RWPE2 (cell line): ENCODE measurements around the gene AGR2.

Experiments used
- ATAC-seq: fragments of 200-7000 bp; cut with Tn5 transposase; 3 replicates; pipeline ENCODE4 v1.9.1; 2021; ENCODE audit warnings: low read depth
- DNase-seq: peaks from one replicate; pipeline ENCODE4 v3.0.0-alpha.2; 2020; ENCODE audit warnings: low spot score
- H3K27ac ChIP-seq: fragments of 450-650 bp; 2 replicates; pipeline ENCODE4 v1.5.1; 2017; ENCODE audit warnings: mild to moderate bottlenecking; ENCODE audit not compliant: poor library complexity, severe bottlenecking
- H3K27me3 ChIP-seq: fragments of 250-450 bp; sonication (Bioruptor Pico); 2 replicates; pipeline ENCODE4 v1.5.1; 2021; ENCODE audit warnings: mild to moderate bottlenecking, moderate library complexity; ENCODE audit not compliant: insufficient read depth, poor library complexity, severe bottlenecking
- H3K36me3 ChIP-seq: fragments of 250-450 bp; sonication (Bioruptor Pico); 2 replicates; pipeline ENCODE4 v1.5.1; 2020; ENCODE audit warnings: low read depth, mild to moderate bottlenecking, moderate library complexity
- H3K4me1 ChIP-seq: fragments of 250-450 bp; sonication (Bioruptor Pico); 2 replicates; pipeline ENCODE4 v1.5.1; 2021; ENCODE audit warnings: mild to moderate bottlenecking, moderate library complexity; ENCODE audit not compliant: insufficient read depth, poor library complexity, severe bottlenecking
- H3K4me3 ChIP-seq: fragments of 250-450 bp; sonication (Bioruptor Pico); 2 replicates; pipeline ENCODE4 v1.5.1; 2021; ENCODE audit warnings: mild to moderate bottlenecking, moderate library complexity; ENCODE audit not compliant: severe bottlenecking
- H3K9me3 ChIP-seq: fragments of 250-450 bp; sonication (Bioruptor Pico); 2 replicates; pipeline ENCODE4 v1.5.1; 2021; ENCODE audit warnings: mild to moderate bottlenecking, moderate library complexity; ENCODE audit not compliant: severe bottlenecking
- TF ChIP-seq, protein P1 (sequence below): fragments of 450-650 bp; IDR thresholded peaks from one replicate; pipeline ENCODE4 v1.5.1; 2017; ENCODE audit warnings: mild to moderate bottlenecking, moderate library complexity; ENCODE audit not compliant: poor library complexity, severe bottlenecking

Gene AGR2

DNA sequence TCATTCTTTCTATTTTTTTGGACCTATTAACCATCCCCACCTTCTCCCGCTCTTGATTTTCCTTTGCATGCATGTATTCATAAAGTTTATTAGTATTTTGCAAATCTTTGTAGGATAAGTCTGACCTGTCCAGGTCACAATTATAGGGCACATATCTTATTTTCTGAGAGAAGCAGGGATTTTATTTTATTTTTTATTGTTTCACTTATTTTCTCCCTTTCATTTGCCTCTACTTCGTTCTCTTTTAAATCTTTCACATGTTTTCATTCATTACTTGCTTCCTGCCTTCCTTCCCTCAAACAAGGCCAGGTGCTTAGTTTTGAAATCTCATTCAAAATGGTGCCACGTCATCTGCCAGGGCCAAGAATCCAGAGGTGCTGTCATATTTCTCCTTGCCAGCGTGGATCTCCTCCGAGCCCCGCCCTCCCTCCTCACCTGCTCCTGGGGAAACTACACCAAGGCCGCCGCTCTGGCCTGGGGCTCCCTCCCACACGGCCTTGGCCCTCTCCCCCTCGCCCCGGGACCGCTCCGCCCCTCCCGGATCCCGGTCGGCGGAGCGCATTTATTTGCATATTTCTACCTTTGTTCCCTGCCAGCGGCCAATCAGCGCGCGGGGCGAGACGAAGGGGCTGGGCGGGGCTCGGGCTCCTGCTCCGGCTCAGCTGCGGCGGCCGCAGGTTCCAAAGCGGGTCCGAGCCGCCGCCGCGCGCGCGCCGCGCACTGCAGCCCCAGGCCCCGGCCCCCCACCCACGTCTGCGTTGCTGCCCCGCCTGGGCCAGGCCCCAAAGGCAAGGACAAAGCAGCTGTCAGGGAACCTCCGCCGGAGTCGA lies 51.5 kb downstream of the AGR2 start, which contains the start of gene TSPAN13:
Gene TSPAN13, plus strand, starts transcription at position 654 of the 830 bp plus-strand sequence. CDS start 213 bp downstream, outside the sequence.
- TF ChIP-seq, protein P1, sequence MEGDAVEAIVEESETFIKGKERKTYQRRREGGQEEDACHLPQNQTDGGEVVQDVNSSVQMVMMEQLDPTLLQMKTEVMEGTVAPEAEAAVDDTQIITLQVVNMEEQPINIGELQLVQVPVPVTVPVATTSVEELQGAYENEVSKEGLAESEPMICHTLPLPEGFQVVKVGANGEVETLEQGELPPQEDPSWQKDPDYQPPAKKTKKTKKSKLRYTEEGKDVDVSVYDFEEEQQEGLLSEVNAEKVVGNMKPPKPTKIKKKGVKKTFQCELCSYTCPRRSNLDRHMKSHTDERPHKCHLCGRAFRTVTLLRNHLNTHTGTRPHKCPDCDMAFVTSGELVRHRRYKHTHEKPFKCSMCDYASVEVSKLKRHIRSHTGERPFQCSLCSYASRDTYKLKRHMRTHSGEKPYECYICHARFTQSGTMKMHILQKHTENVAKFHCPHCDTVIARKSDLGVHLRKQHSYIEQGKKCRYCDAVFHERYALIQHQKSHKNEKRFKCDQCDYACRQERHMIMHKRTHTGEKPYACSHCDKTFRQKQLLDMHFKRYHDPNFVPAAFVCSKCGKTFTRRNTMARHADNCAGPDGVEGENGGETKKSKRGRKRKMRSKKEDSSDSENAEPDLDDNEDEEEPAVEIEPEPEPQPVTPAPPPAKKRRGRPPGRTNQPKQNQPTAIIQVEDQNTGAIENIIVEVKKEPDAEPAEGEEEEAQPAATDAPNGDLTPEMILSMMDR: no peak
- H3K27me3 ChIP-seq: no peaks in the 10 kb centered on the region
- DNase-seq: peak; percentile 97
- H3K9me3 ChIP-seq: no peaks in the 10 kb centered on the region
- ATAC-seq: peak; percentile 95
- H3K4me3 ChIP-seq: peak within 1 kb of the TSS; percentile 63
- H3K4me1 ChIP-seq: peaks cover 12% of the 10 kb centered on the region
- H3K27ac ChIP-seq: peak within 1 kb of the TSS; percentile 20
- no peaks in the 10 kb centered on the region for H3K36me3 ChIP-seq

DNA sequence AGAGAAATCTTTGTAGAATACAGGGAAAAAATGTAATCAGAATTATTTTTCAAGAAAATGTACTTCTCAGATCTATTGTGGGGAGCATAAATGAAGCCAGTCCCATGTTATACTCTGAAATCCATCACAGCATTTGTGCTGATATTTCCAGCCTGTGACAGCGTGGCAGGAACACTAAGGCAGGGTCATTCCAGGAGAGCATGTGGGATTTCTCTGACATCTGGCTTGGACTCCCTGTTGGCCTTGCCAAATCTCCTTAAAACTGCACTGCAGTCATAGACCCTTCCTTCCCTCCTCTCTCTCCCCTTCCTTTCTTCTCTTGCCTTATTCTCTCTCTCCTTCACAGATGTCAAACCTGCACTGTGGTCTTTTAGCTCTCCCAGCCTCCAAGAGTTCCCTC lies 57.7 kb downstream of the AGR2 start:
- ATAC-seq (no peak), DNase-seq (no peak)
- H3K9me3 ChIP-seq: no peaks in the 10 kb centered on the region

DNA sequence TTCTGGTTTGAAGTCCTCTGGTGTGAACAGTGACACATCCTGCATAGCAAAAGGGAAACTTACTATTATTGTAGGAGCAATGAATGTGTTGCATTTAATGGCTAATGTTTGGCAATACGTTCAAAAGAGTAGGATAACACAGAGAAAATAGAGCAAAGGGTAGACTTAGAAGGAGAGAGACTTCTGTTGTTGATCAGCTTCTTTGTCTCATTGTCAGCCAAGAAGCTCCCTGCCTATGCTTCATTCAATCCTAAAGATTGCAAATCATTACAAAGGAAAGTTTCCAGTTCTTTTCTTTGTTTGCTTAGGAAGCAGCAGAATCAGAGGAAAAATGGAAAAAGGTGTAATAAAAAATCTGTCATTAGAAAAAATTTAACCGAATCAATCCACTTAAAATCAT lies 59.2 kb downstream of the AGR2 start:
- DNase-seq: no peak
- Histone ChIP-seq H3K36me3 (no peaks in the 10 kb centered on the region), H3K27me3 (no peaks in the 10 kb centered on the region), H3K4me3 (no peak overlapping the region), H3K9me3 (no peaks in the 10 kb centered on the region), H3K27ac (no peak overlapping the region), H3K4me1 (peaks cover 17% of the 10 kb centered on the region)
- ATAC-seq: no peak
- TF ChIP-seq, protein P1: no peak

More for the DNA sequence above, 57.7 kb downstream of the AGR2 start:
- no peaks in the 10 kb centered on the region for H3K27me3 ChIP-seq
- H3K27ac ChIP-seq: no peak overlapping the region
- H3K4me3 ChIP-seq: no peak overlapping the region
- H3K4me1 ChIP-seq: peaks cover 12% of the 10 kb centered on the region
- TF ChIP-seq, protein P1: no peak
- H3K36me3 ChIP-seq: no peaks in the 10 kb centered on the region

DNA sequence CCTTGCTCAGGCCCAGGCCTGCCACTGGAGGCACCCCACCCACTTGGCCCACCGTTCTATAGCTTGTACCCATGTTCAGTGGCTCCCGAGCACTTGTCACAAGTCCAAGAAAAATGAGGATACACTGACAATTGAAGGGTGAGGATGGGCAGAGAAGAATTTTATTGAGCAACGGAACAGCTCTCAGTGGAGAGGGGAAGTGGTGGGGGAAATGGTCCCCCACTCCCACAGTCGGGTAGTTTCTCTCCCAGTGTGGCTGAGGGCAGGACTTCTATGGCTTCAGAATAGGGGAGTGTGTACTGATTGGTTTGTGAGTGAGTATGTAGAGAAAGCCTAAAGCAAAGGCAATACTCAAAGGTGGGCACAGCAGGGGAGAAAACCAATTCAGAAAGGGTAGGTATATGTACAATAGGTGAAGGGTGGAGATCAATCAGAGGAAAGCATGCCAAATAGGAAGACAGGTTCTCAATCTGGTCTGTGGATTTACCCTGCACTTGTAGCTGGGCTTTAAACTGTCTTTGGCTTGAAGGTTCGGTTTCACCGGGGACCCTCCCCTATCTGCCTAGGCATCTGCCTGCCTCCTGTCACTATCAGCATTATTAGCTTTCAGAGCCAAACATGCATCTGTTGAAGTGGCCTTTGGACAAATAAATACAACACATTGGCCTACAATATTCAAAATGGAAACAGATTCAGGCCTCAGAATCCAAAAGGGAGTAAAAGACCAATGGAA lies 60.1 kb downstream of the AGR2 start:
- H3K27me3 ChIP-seq: no peaks in the 10 kb centered on the region
- H3K9me3 ChIP-seq: no peaks in the 10 kb centered on the region
- TF ChIP-seq, protein P1: no peak
- H3K4me3 ChIP-seq: no peak overlapping the region
- no peak overlapping the region for H3K27ac ChIP-seq
- DNase-seq (no peak), ATAC-seq (no peak)
- H3K36me3 ChIP-seq: no peaks in the 10 kb centered on the region
- H3K4me1 ChIP-seq: peaks cover 20% of the 10 kb centered on the region
